Caco-2 (cell line): Measurements from ENCODE around the gene CRYGN. TPM values are rescaled to one million over a fixed set of nuclear protein-coding genes. Genes with fewer than 3 reads are reported as not detected.

Experiments
- BruUV-seq: library from RNA; stranded (reverse); fragments of 400-500 nt; replicated peaks from 2 replicates; lab custom pipeline; 2021; lab: Mats Ljungman, UMichigan
- CTCF ChIA-PET: fragments of 300-600 bp; sonication (Branson Sonifier 250); formaldehyde crosslinking; loops from one replicate; lab custom pipeline; 2022; ENCODE audit warnings: antibody characterized with exemption; lab: Charles Lee
- POLR2A ChIA-PET: fragments of 300-600 bp; sonication (Branson Sonifier 250); formaldehyde crosslinking; loops from one replicate; lab custom pipeline; 2022; ENCODE audit warnings: antibody characterized with exemption; lab: Charles Lee
- DNase-seq, 2 experiments: peaks; one replicate each; pipeline versions ENCODE4 v3.0.0 to v3.0.0-alpha.2; 2020 to 2022
- H3K27me3 ChIP-seq: replicated peaks from 2 replicates; pipeline ENCODE4 v1.6.0; 2011; ENCODE audit warnings: low read length; ENCODE audit not compliant: control insufficient read depth, insufficient read depth
- H3K36me3 ChIP-seq: 2 replicates; pipeline ENCODE4 v1.5.1; 2011; ENCODE audit warnings: low read length; ENCODE audit not compliant: control insufficient read depth, insufficient read depth
- H3K4me1 ChIP-seq: fragments of 250-450 bp; sonication (Bioruptor Pico); 2 replicates; pipeline ENCODE4 v1.5.1; 2020; ENCODE audit warnings: mild to moderate bottlenecking
- H3K4me3 ChIP-seq: 2 replicates; pipeline ENCODE4 v1.5.1; 2011; ENCODE audit warnings: low read depth, mild to moderate bottlenecking, control low read depth, low read length
- H3K9me3 ChIP-seq: fragments of 250-450 bp; sonication (Bioruptor Pico); 2 replicates; pipeline ENCODE4 v1.5.1; 2020; ENCODE audit warnings: mild to moderate bottlenecking, moderate library complexity
- H3K27ac Mint-ChIP-seq: one replicate; pipeline ENCODE4 v1.8.0; 2022; ENCODE audit warnings: mixed read lengths; ENCODE audit not compliant: unreplicated experiment
- H3K27me3 Mint-ChIP-seq: one replicate; pipeline ENCODE4 v1.8.0; 2022; ENCODE audit warnings: mixed read lengths; ENCODE audit not compliant: insufficient read depth, unreplicated experiment
- H3K36me3 Mint-ChIP-seq: one replicate; pipeline ENCODE4 v1.8.0; 2022; ENCODE audit warnings: mild to moderate bottlenecking, mixed read lengths; ENCODE audit not compliant: insufficient read depth, unreplicated experiment
- H3K4me1 Mint-ChIP-seq: one replicate; pipeline ENCODE4 v1.8.0; 2022; ENCODE audit warnings: low read depth, mixed read lengths; ENCODE audit not compliant: unreplicated experiment
- H3K4me3 Mint-ChIP-seq: one replicate; pipeline ENCODE4 v1.8.0; 2022; ENCODE audit warnings: mild to moderate bottlenecking, moderate library complexity, mixed read lengths; ENCODE audit not compliant: unreplicated experiment
- H3K9me3 Mint-ChIP-seq: one replicate; pipeline ENCODE4 v1.8.0; 2022; ENCODE audit warnings: mixed read lengths; ENCODE audit not compliant: unreplicated experiment
- intact Hi-C: fragments of 100-400 bp; cut with micrococcal nuclease; formaldehyde crosslinking; loops from one replicate; pipeline ENCODE4 v1.10.0; 2022; ENCODE audit not compliant: unreplicated experiment
- total RNA-seq: library from RNA; stranded (reverse); gene quantifications from 2 replicates; pipeline ENCODE4 v1.2.3, GENCODE V29; 2022
- TF ChIP-seq, protein P1 (sequence below), 2 experiments: fragments of 200-600 bp in 1 of 2; IDR thresholded peaks; 1 replicate in 1 of 2; 2 replicates in 1 of 2; pipeline versions ENCODE4 v1.5.1 to v1.8.0; 2011 to 2022; ENCODE audit warnings: antibody characterized with exemption in 1 of 2, control low read depth in 1 of 2, inconsistent platforms in 1 of 2, low read depth in 1 of 2, low read length in 1 of 2, mild to moderate bottlenecking in 1 of 2, moderate library complexity in 1 of 2; ENCODE audit not compliant: insufficient read depth in 1 of 2, severe bottlenecking in 1 of 2, unreplicated experiment in 1 of 2

Gene CRYGN
- total RNA-seq, 1 experiment from 2014 or later = not detected

DNA sequence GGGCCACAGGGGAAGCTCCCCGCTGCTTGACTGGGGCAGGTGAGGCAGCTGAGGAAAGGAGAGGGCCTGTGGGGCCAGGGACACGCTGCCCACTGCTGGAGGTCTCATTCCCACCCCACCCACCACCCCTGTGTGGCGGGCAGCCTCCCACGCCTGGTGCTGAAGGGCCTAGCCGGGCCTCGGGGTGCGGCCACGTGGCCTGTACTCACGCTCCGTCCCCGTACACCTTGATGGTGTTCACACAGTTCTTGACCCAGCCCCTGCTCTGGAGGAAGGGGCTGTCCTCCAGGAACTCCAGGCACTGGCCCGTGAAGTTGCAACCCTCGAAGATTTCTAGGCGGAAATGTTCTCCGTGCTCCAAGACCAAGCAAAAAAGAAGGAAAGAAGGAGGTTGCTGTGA is 4.0 kb downstream of the CRYGN start:
- Mint-ChIP-seq H3K27me3 (no peaks in the 10 kb centered on the region), H3K36me3 (no peaks in the 10 kb centered on the region), H3K9me3 (no peaks in the 10 kb centered on the region), H3K4me1 (no peaks in the 10 kb centered on the region), H3K27ac (no peak overlapping the region), H3K4me3 (no peak overlapping the region)
- Histone ChIP-seq H3K36me3 (no peaks in the 10 kb centered on the region), H3K4me1 (no peaks in the 10 kb centered on the region), H3K9me3 (no peaks in the 10 kb centered on the region), H3K27me3 (no peaks in the 10 kb centered on the region), H3K4me3 (no peak overlapping the region)
- TF ChIP-seq, protein P1, sequence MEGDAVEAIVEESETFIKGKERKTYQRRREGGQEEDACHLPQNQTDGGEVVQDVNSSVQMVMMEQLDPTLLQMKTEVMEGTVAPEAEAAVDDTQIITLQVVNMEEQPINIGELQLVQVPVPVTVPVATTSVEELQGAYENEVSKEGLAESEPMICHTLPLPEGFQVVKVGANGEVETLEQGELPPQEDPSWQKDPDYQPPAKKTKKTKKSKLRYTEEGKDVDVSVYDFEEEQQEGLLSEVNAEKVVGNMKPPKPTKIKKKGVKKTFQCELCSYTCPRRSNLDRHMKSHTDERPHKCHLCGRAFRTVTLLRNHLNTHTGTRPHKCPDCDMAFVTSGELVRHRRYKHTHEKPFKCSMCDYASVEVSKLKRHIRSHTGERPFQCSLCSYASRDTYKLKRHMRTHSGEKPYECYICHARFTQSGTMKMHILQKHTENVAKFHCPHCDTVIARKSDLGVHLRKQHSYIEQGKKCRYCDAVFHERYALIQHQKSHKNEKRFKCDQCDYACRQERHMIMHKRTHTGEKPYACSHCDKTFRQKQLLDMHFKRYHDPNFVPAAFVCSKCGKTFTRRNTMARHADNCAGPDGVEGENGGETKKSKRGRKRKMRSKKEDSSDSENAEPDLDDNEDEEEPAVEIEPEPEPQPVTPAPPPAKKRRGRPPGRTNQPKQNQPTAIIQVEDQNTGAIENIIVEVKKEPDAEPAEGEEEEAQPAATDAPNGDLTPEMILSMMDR (IDR thresholded peaks at IDR 0.05; ENCODE audit: insufficient read depth in 1 of 2, low read depth in 1 of 2, low read length in 1 of 2, severe bottlenecking in 1 of 2, unreplicated experiment in 1 of 2) = no peak
- intact Hi-C loops = no loop called here
- BruUV-seq = no TSS peak
- CTCF ChIA-PET = no interaction called here
- POLR2A ChIA-PET = no interaction called here
- no peak for DNase-seq

DNA sequence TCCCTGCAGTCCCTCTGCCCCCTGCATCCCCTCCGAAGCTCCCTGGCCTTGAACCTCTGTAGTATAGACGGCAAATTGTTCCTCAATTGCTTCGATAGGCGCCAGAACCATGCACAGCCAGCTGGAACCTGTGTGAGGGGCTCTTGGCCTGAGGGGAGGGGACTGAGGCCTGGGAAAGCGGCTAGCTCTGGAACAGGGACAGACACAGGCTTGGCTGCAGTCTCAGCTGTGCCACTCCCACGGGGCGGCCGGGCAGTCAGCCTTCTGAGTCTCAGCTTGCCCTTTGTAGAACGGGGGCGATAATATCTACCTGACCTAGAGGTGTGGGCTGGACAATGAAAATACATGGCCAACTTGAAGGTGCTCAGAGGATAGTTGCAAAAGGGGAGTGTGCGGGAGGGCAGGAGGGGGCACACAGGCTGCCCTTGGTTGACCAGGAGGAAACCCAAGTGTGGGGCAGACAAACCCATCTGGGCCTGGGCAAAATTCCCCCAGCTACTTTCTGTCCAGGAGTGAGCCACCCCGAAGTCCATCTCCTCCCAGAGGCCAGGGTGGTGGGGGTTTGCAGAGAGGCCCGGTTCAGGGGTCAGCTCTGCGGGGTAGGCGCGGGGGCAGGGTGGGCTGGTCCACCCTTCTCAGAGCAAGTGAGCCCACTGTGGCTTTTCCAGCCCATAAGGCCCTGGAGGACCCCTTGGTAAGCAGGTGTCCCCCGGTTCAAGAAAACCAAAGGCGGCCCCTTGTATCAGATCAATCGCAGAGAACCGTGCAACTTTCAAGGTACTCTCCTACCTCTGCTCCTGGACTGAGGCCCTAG is 4.6 kb downstream of the CRYGN start:
- Mint-ChIP-seq H3K27me3 (no peaks in the 10 kb centered on the region), H3K36me3 (no peaks in the 10 kb centered on the region), H3K27ac (no peak overlapping the region), H3K4me1 (no peaks in the 10 kb centered on the region), H3K9me3 (no peaks in the 10 kb centered on the region), H3K4me3 (no peak overlapping the region)
- H3K36me3 ChIP-seq = no peaks in the 10 kb centered on the region
- DNase-seq = no peak
- H3K27me3 ChIP-seq = no peaks in the 10 kb centered on the region
- intact Hi-C loops = no loop called here
- ChIA-PET CTCF (no interaction called here), POLR2A (no interaction called here)
- no TSS peak for BruUV-seq
- no peaks in the 10 kb centered on the region for H3K4me1 ChIP-seq
- H3K4me3 ChIP-seq = no peak overlapping the region
- TF ChIP-seq, protein P1 (IDR thresholded peaks at IDR 0.05; ENCODE audit: insufficient read depth in 1 of 2, low read depth in 1 of 2, low read length in 1 of 2, severe bottlenecking in 1 of 2, unreplicated experiment in 1 of 2) = no peak
- H3K9me3 ChIP-seq = no peaks in the 10 kb centered on the region

DNA sequence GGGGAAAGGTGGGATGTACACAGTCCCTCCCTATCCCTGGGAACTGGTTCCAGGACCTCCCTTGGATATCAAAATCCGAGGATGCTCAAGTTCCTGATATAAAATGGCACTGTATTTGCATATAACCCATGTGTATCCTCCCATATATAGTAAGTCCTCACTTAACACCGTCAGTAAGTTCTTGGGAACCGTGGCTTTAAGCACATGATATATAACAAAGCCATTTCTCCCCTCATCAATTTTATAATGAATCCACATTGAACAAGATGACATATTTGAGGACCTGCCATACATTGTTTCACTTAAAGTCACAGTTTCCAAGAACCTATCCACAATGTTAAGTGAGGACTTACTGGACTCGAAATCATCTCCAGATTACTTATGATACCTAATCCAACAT is 5.4 kb downstream of the CRYGN start:
- ChIA-PET CTCF (no interaction called here), POLR2A (no interaction called here)

More for the DNA sequence above, 5.4 kb downstream of the CRYGN start:
- intact Hi-C loops = no loop called here
- H3K36me3 Mint-ChIP-seq = no peaks in the 10 kb centered on the region
- Histone ChIP-seq H3K36me3 (no peaks in the 10 kb centered on the region), H3K27me3 (no peaks in the 10 kb centered on the region), H3K4me1 (peaks cover 7% of the 10 kb centered on the region), H3K9me3 (no peaks in the 10 kb centered on the region), H3K4me3 (no peak overlapping the region)
- H3K4me1 Mint-ChIP-seq = no peaks in the 10 kb centered on the region
- TF ChIP-seq, protein P1 (IDR thresholded peaks at IDR 0.05; ENCODE audit: insufficient read depth in 1 of 2, low read depth in 1 of 2, low read length in 1 of 2, severe bottlenecking in 1 of 2, unreplicated experiment in 1 of 2) = no peak
- H3K27me3 Mint-ChIP-seq = no peaks in the 10 kb centered on the region
- no peak overlapping the region for H3K4me3 Mint-ChIP-seq
- H3K27ac Mint-ChIP-seq = no peak overlapping the region
- no TSS peak for BruUV-seq
- DNase-seq = no peak
- no peaks in the 10 kb centered on the region for H3K9me3 Mint-ChIP-seq
